Activated CD4-positive, alpha-beta T cell treated with anti-CD3 and anti-CD28 coated beads, Interleukin-10, Interleukin-2, amounts not matched to agents 100 ng/mL and 50 ng/mL, durations not matched to agents 16 hours and 8 hours (primary cell): ENCODE data around the gene PROKR1.

Experiments
- DNase-seq: peaks from one replicate; pipeline ENCODE4 v3.0.0-alpha.2; 2020

The PROKR1 gene

GRCh38 chr2:68700560-68700959, 57.2 kb downstream of the PROKR1 start:
- DNase-seq, result no peak

GRCh38 chr2:68706637-68707036, 63.3 kb downstream of the PROKR1 start:
- no peak for DNase-seq
